ENCODE measurements around the gene PEX16.

PEX16 gene

DNA sequence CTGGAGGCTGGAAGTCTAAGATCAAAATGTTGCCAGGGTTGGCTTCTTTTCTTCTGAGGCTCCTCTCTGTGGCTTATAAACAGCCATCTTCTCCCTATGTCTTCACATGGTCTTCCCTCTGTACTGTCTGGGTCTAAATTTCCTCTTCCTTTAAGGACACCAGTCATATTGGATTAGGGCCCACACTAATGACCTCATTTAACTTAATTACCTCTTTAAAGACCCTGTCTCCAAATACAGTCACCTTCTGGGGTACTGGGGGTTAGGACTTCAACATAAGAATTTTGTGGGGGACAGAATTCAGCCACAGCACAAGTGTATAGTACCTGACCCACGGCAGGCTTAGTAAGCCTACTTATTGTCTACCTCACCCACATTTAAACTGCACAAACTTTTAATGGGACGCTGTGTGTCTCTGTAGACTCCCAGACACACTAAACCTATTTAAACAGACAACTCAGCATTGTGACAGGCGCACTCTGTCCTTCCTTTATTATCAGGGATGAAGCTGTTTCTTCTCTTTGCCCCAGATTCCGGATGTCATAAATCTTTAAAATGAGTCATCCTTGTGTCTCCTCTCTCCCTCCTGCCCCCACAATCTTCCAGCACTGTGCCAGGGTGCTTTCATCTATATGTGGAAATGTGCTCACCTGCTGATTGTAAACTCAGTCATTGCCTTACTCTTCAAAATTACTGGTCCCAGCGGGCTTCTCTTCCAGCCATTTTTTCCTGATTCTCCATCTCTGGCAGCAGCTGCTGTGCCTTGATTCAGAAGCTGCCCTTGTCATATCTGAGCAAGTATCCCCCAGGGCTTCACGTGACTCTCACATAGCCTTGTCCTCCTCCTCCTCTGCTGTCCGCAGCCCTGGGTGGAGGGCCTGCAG, 37.6 kb downstream of the PEX16 start:
- no peak for DNase-seq (ENCODE audit: low read depth in 2 of 3, low spot score in 1 of 3)

DNA sequence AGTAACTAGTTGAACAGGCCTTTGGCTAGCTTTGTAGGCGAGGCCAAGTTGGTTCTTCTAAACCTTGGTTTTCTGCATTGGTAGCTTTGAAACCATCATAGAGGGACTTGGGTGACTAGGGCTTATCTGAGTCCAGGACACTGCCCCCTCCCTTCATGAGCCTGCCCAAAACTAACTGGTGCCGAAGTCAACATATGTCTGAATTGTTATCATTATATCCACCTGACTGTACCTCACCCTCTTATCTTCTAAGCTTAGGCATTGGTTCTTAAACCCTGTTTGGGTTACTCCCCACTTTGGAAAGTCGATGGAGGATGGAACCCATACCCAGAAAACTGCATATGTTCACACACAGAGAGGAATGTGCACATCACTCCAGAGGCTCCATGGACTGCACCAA, 39.8 kb downstream of the PEX16 start:
- DNase-seq (ENCODE audit: low read depth in 2 of 3, low spot score in 1 of 3): no peak

DNA sequence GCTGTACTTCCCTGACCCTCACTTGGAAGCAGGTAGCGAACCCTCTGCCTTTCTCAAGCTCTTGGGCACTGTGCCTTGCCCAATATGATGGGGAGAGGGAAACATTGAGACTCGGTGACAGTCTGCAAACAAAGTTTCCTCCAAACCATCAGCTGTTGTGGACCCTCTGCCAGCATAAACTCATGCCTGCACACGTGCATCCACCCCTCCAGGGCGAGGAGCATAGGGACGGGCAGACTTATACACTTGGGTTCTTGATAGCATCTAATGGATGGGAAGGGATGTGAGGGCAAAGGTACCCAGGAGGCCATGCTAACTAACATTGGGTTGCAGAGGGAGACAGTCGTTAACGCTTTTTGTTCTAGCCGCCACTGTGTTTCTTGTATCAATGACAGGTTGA, 40.5 kb downstream of the PEX16 start:
- no peak for DNase-seq (ENCODE audit: low read depth in 2 of 3, low spot score in 1 of 3)

DNA sequence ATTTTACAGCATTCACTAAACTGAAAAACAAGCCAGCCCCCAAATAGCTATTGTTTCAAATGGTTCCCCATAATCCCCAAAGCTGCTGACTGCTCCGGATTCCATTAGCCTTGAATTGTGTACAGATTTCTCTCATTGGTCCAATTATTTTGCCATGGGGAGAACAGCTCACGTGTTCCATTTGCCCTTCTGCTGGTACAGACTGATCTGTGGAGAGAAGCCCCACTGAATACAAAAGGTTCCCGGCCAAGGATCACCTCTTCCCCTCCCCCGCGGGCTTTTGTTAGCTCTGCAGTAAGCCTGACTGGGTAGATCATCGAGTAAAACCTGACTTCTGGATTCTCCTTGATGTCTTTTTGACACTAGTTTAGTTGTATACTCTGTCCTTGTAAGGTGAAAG, 41.3 kb downstream of the PEX16 start:
- DNase-seq (ENCODE audit: low read depth in 2 of 3, low spot score in 1 of 3): no peak

DNA sequence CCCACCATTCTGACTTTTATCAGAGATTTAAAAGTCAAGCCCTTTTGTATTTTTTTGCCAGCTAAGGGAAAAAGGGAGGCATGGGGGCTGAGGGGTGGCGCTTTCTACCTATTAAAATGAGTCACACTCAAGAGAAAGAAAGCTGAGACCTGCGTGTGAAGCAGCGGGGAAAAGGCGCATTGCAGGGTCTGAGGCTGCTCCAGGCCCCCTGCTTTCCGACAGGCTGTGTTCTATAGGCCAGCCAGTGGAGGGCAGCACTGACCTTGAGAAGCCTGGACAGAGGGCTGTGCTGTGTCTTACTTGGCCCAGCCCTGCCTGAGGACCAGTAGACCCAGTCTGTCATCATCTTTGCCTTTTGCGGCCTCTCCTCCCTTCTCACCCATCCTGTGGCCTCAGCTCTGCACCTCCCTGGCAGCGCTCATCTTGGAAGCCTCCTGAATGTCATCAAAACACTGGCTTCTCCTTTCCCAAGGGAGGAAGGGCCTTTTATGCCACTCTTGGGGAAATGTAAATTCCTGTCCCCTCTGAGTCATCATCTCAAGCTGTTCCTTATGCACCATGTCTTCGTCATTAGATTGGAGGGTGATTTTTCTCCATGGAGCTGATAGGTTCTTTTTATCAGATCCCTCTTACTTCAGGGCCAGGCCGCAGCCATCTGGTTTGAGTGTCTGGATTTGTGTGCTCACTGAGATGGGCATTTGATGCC, 44.9 kb downstream of the PEX16 start:
- DNase-seq (ENCODE audit: low read depth in 2 of 3, low spot score in 1 of 3): peak in 2 of 3 donors; percentile 3 to 8

DNA sequence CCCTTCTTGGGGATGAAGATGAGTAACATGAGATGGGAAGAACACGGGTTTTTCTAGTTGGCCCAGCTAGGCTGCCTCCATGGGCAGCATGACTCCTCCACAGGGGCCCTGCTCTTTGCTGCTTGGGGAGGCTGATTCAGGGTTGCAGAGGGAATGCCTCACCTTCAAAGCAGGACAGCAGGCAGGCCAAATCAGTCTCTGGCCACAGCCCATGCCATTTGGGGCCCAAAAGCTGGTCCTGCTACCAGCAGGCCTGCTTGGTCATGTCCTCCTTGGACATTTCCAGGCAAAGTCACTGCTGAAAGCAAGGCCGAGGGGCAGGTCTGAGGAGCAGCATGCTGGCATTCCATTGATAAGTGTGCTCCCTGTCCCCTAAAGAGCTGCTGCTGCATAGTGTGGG, 46.0 kb downstream of the PEX16 start:
- no peak for DNase-seq (ENCODE audit: low read depth in 2 of 3, low spot score in 1 of 3)

DNA sequence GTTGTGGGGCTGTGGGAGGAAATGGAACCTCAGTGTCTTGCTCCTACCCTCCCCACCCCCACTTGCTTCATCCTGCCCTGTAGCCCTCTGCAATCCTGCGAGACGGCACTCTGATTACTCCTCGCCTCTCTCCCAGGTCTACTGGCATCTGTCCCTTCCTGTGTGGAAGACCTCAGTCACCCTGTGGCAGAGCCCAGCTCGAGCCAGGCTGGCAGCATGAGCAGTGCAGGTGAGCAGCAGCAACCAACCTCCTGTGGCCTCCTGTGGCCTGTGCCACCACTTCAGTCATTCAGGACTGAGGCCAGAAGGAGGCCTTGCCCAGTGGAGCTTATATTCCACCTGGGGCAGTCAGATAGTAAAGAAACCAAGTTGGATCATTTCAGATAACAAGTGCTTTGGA, 47.0 kb downstream of the PEX16 start:
- no peak for DNase-seq (ENCODE audit: low read depth in 2 of 3, low spot score in 1 of 3)

DNA sequence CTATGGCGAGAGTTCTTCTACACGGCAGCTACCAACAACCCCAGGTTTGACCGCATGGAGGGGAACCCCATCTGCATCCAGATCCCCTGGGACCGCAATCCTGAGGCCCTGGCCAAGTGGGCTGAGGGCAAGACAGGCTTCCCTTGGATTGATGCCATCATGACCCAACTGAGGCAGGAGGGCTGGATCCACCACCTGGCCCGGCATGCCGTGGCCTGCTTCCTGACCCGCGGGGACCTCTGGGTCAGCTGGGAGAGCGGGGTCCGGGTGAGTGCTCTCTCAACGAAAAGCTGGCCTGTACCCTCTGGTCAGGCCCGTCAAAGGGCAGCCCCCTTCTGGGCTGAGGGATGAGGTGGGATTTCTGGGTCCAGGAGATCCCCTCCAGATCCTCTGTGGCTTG, 48.1 kb downstream of the PEX16 start:
- no peak for DNase-seq (ENCODE audit: low read depth in 2 of 3, low spot score in 1 of 3)

DNA sequence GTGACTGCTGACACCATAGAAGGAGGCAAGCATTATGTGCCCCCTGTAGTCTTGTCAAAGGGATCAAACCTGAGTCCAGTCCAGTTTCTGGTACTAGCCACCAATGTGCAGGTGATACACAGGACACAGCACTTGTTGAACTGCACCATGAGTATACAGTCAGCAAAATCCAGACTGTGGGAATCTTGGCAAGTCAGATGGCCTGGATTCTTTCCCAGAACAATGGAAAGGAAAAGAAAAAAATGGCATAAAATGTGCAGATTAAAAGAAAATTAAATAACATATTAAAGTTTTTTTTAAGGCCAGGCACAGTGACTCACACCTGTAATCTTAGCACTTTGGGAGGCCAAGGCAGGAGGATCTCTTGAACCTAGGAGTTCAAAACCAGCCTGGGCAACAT, 53.6 kb downstream of the PEX16 start:
- no peak for DNase-seq (ENCODE audit: low read depth in 2 of 3, low spot score in 1 of 3)

DNA sequence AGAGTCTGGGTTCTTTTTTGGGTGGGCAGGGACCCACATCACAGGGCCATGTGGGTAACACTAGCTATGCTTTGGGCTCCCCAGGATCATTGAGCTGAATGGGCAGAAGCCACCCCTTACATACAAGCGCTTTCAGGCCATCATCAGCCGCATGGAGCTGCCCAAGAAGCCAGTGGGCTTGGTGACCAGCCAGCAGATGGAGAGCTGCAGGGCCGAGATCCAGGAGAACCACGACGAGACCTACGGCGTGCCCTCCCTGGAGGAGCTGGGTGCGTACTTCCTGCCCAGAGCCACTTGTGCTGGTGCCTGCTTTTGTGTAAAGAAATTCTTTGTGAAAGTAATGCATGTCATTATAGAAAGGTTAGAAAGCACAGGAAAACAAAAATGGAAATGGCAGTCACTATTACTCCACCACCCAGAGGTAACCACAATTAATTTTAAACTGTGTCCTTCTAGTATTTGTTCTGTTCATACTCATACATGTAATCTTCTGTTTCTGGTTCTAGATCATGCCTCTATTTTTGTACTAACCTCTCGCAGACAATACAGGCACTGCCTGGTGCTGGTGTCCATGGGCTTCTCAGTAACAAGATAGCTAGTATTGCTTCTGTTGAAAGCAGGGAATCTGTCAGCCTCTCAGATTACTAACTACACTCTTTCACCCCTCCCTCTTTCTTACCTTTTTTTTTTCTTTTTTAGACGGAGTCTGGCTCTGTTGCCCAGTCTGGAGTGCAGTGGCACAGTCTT, 56.7 kb downstream of the PEX16 start:
- DNase-seq (ENCODE audit: low read depth in 2 of 3, low spot score in 1 of 3): no peak

DNA sequence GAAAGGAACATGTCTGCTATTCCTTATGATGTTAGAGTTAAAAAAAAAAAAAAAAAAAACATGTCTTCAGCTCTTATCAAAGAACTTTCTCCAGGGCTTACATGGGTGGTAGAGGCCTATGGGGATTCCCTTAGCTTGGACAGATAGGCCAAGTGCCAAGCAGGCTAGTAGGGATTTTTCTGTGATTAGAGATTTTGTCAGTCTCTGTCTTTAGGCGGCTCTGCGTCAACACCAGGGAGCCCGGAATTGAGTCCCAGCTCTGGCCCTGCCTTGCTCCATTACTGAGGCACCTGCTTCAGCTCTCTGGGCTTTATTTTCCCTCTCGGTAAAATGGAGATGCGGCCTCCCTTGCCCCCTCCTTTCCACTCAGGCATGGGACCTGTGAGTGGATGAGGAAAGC, 57.3 kb downstream of the PEX16 start:
- no peak for DNase-seq (ENCODE audit: low read depth in 2 of 3, low spot score in 1 of 3)
